Measurements from ENCODE around the gene CACNB2. TPM values are rescaled to one million over a fixed set of nuclear protein-coding genes. Genes with fewer than 3 reads are reported as not detected.

The CACNB2 gene
- total RNA-seq, 1 donor from 2014 or later: 3.5 TPM

DNA sequence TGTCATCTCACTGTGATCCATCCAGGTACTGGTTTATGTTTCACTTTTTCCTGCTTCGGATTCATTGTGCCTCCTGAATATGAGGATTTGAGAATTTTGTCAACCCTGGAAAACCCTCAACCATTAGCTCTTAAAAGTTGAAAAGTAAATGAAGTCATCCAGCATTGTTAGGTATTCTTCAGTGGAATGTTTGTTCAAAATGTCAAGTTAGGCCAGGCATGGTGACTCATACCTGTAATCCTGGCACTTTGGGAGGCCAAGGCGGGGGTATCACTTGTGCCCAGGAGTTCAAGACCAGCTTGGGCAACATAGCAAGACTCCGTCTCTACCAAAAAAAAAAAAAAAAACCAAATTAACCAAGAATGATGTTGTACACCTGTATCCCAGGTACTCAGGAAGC, 289.1 kb downstream of the CACNB2 start:
- H4K20me1 ChIP-seq (ENCODE audit: low read depth): no peaks in the 10 kb centered on the region
- Mint-ChIP-seq H3K27ac (no peak overlapping the region), H3K36me3 (no peaks in the 10 kb centered on the region), H3K27me3 (ENCODE audit: insufficient read depth, low read depth) (peaks cover 2% of the 10 kb centered on the region), H3K4me3 (no peak overlapping the region), H3K4me1 (peaks cover 3% of the 10 kb centered on the region), H3K9me3 (no peaks in the 10 kb centered on the region)
- no peaks in the 10 kb centered on the region for H3K36me3 ChIP-seq
- DNase-seq (ENCODE audit: low spot score): no peak
- no peak overlapping the region for H3K4me3 ChIP-seq
- H3F3A ChIP-seq (ENCODE audit: low read depth): no peaks in the 10 kb centered on the region
- no peaks in the 10 kb centered on the region for H3K27me3 ChIP-seq
- no peaks in the 10 kb centered on the region for H3K9me3 ChIP-seq (ENCODE audit: low read depth)
- no peaks in the 10 kb centered on the region for H3K4me1 ChIP-seq
- H3K4me2 ChIP-seq: no peak overlapping the region
- TF ChIP-seq EZH2phosphoT487 (IDR thresholded peaks at IDR 0.05) (no peak), EZH2 (IDR thresholded peaks at IDR 0.05) (no peak)
- H3K79me2 ChIP-seq (ENCODE audit: low read depth): no peaks in the 10 kb centered on the region
- no peak overlapping the region for H3K9ac ChIP-seq
- H2AFZ ChIP-seq (replicated peaks): no peak overlapping the region
- no peak overlapping the region for H3K27ac ChIP-seq

DNA sequence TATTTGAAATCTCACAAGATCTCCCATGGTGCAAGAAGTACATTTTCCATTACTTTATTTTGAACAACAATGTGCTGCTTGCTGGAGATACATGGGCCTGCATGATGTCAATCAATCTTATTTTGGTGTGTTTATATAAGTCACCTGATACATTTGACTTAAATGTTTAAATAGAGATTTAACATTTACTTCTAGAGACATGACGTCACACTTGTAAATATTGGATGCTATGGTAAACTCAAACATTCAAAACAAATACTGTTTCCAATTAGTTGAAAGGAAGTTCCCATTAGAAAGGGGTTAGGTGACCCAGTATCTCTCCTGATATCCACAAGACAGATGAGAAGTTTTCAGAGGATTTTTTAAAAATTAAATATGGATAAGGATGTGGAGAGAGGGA, 296.7 kb downstream of the CACNB2 start:
- Mint-ChIP-seq H3K4me3 (no peak overlapping the region), H3K4me1 (no peaks in the 10 kb centered on the region), H3K9me3 (no peaks in the 10 kb centered on the region), H3K27ac (no peak overlapping the region), H3K27me3 (ENCODE audit: insufficient read depth, low read depth) (peaks cover 4% of the 10 kb centered on the region), H3K36me3 (no peaks in the 10 kb centered on the region)
- no peak for DNase-seq (ENCODE audit: low spot score)
- H4K20me1 ChIP-seq (ENCODE audit: low read depth): no peaks in the 10 kb centered on the region
- no peak overlapping the region for H2AFZ ChIP-seq (replicated peaks)
- H3K4me1 ChIP-seq: no peaks in the 10 kb centered on the region
- H3F3A ChIP-seq (ENCODE audit: low read depth): no peaks in the 10 kb centered on the region
- H3K27me3 ChIP-seq: no peaks in the 10 kb centered on the region
- no peak overlapping the region for H3K4me2 ChIP-seq
- TF ChIP-seq EZH2 (IDR thresholded peaks at IDR 0.05) (no peak), EZH2phosphoT487 (IDR thresholded peaks at IDR 0.05) (no peak), CTCF (IDR thresholded peaks at IDR 0.05) (no peak)
- H3K4me3 ChIP-seq: no peak overlapping the region
- no peaks in the 10 kb centered on the region for H3K79me2 ChIP-seq (ENCODE audit: low read depth)
- no peak overlapping the region for H3K9ac ChIP-seq
- H3K36me3 ChIP-seq: no peaks in the 10 kb centered on the region
- no peaks in the 10 kb centered on the region for H3K9me3 ChIP-seq (ENCODE audit: low read depth)
- no peak overlapping the region for H3K27ac ChIP-seq

- Mint-ChIP-seq H3K27me3 (ENCODE audit: insufficient read depth, low read depth) (peaks cover 4% of the 10 kb centered on the region), H3K9me3 (no peaks in the 10 kb centered on the region), H3K27ac (no peak overlapping the region), H3K4me3 (no peak overlapping the region), H3K36me3 (no peaks in the 10 kb centered on the region), H3K4me1 (no peaks in the 10 kb centered on the region)
- Histone ChIP-seq H3F3A (ENCODE audit: low read depth) (no peaks in the 10 kb centered on the region), H3K9ac (no peak overlapping the region), H3K4me1 (no peaks in the 10 kb centered on the region), H3K27ac (no peak overlapping the region), H3K4me2 (no peak overlapping the region), H3K27me3 (no peaks in the 10 kb centered on the region), H3K9me3 (ENCODE audit: low read depth) (no peaks in the 10 kb centered on the region), H3K79me2 (ENCODE audit: low read depth) (no peaks in the 10 kb centered on the region), H2AFZ (replicated peaks) (no peak overlapping the region), H3K4me3 (no peak overlapping the region), H3K36me3 (no peaks in the 10 kb centered on the region), H4K20me1 (ENCODE audit: low read depth) (no peaks in the 10 kb centered on the region)
- TF ChIP-seq EZH2phosphoT487 (IDR thresholded peaks at IDR 0.05) (no peak), CTCF (IDR thresholded peaks at IDR 0.05) (no peak), EZH2 (IDR thresholded peaks at IDR 0.05) (no peak)
- DNase-seq (ENCODE audit: low spot score): no peak
Measured at GRCh38 chr10:18437486-18437885, 297.3 kb downstream of the CACNB2 start.

- H3K9me3 Mint-ChIP-seq: no peaks in the 10 kb centered on the region
Measured at GRCh38 chr10:18438361-18439126, 298.3 kb downstream of the CACNB2 start.

More at GRCh38 chr10:18438361-18439126, 298.3 kb downstream of the CACNB2 start:
- no peak overlapping the region for H2AFZ ChIP-seq (replicated peaks)
- no peak overlapping the region for H3K4me3 ChIP-seq
- no peaks in the 10 kb centered on the region for H3K79me2 ChIP-seq (ENCODE audit: low read depth)
- Mint-ChIP-seq H3K4me3 (no peak overlapping the region), H3K27ac (no peak overlapping the region), H3K36me3 (no peaks in the 10 kb centered on the region), H3K27me3 (ENCODE audit: insufficient read depth, low read depth) (peaks cover 4% of the 10 kb centered on the region), H3K4me1 (no peaks in the 10 kb centered on the region)
- H3F3A ChIP-seq (ENCODE audit: low read depth): no peaks in the 10 kb centered on the region
- no peak for TF ChIP-seq EZH2phosphoT487 (IDR thresholded peaks at IDR 0.05)
- TF ChIP-seq EZH2 (IDR thresholded peaks at IDR 0.05): no peak
- no peak for TF ChIP-seq CTCF (IDR thresholded peaks at IDR 0.05)
- H3K9ac ChIP-seq: no peak overlapping the region
- no peaks in the 10 kb centered on the region for H4K20me1 ChIP-seq (ENCODE audit: low read depth)
- H3K36me3 ChIP-seq: no peaks in the 10 kb centered on the region
- DNase-seq (ENCODE audit: low spot score): no peak
- no peaks in the 10 kb centered on the region for H3K9me3 ChIP-seq (ENCODE audit: low read depth)
- no peaks in the 10 kb centered on the region for H3K4me1 ChIP-seq
- H3K27me3 ChIP-seq: no peaks in the 10 kb centered on the region
- no peak overlapping the region for H3K27ac ChIP-seq
- no peak overlapping the region for H3K4me2 ChIP-seq

Measured in neural progenitor cell (in vitro differentiated cells).